HG03565 (cell line): Measurements from ENCODE around the gene CCDC159.

ENCODE experiments used
- ATAC-seq: cut with Tn5 transposase; IDR thresholded peaks from one replicate; pipeline ENCODE4 v1.9.1; 2021; ENCODE audit warnings: mild to moderate bottlenecking, moderate library complexity; ENCODE audit not compliant: unreplicated experiment

Gene CCDC159

GRCh38 chr19:11384778-11385129, 38.4 kb downstream of the CCDC159 start:
- ATAC-seq = no peak

- no peak for ATAC-seq
These were observed 41.1 kb downstream of the CCDC159 start for GRCh38 chr19:11387162-11388034.

- ATAC-seq = no peak
These were observed 44.0 kb downstream of the CCDC159 start for GRCh38 chr19:11390359-11390758.

- ATAC-seq = no peak
These were observed 44.8 kb downstream of the CCDC159 start for GRCh38 chr19:11390933-11391680.

- no peak for ATAC-seq
These were observed 50.8 kb downstream of the CCDC159 start for GRCh38 chr19:11397089-11397610.

- ATAC-seq = no peak
These were observed 53.3 kb downstream of the CCDC159 start for GRCh38 chr19:11399667-11400066.

GRCh38 chr19:11400798-11401197, 54.5 kb downstream of the CCDC159 start:
- no peak for ATAC-seq

GRCh38 chr19:11401808-11402543, 55.7 kb downstream of the CCDC159 start:
- ATAC-seq = no peak
